HG03064 (cell line): Measurements from ENCODE around the gene P2RY12.

ENCODE experiments used
- ATAC-seq: cut with Tn5 transposase; IDR thresholded peaks from one replicate; pipeline ENCODE4 v1.9.1; 2021; ENCODE audit warnings: low read depth; ENCODE audit not compliant: unreplicated experiment

P2RY12 gene

GRCh38 chr3:151384741-151385174 lies at the start of gene P2RY12:
Gene P2RY12 (minus strand): TSS chr3:151384753. CDS start chr3:151338845, 45,908 bp downstream.
- no peak for ATAC-seq

GRCh38 chr3:151432616-151433372 lies 48.2 kb upstream of the P2RY12 start:
- ATAC-seq: no peak

GRCh38 chr3:151431940-151432339 lies 47.4 kb upstream of the P2RY12 start:
- no peak for ATAC-seq

DNA sequence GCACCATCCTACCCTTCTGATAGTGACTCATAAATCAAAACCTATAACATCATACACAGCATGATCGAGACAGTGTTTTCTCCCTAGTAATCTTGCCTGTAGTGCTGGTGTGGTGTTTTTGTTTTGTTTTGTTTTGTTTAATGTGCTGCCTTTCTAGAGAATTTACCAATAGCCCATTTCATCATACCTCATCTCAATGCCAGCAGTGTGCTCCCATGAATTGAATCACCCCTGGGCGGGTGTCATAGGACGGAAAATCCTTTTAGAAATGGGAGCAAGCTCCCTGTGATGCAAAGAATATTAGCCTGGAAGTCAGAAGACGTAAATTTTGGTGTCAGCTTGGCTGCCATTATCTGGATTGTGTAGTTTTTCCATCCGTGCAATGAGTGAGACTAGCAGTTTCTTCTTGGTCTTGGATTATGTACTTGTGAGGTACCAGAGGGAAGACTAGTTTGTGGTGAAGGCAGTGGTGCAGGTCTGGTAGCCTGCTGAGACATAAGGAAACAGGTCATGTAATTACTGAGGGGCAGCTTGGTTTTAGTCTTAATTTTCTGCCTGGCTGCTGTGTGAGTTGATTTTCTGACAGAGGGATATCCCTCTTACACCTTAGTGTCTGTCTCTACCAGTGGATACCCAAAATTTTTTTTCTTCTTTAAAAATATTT lies 46.4 kb upstream of the P2RY12 start:
- ATAC-seq: no peak

- no peak for ATAC-seq
Measured at GRCh38 chr3:151428386-151428785, 43.8 kb upstream of the P2RY12 start.

- no peak for ATAC-seq
Measured at GRCh38 chr3:151426341-151426657, 41.7 kb upstream of the P2RY12 start.

GRCh38 chr3:151425627-151426340 lies 41.2 kb upstream of the P2RY12 start:
- ATAC-seq: no peak

- ATAC-seq: no peak
Measured at GRCh38 chr3:151423091-151423490, 38.5 kb upstream of the P2RY12 start.

DNA sequence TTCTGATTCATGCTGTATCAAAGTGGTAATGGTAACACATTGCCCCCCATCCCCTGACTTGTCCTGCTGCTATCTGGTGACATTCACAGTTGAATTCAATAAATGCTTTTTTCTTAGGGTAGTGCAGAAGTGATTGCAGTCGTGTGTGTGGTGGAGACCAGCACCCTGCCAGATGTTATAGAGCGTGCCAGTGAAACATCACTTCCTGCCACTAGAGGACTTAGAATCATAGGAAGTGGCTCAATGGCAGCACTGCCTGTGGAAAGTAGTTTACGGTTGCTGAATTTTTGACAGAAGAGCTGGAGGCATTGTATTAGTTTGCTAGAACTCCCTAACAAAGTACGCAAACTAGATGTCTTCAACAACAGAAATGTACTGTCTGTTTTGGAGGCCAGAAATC lies 37.4 kb upstream of the P2RY12 start:
- ATAC-seq: no peak

GRCh38 chr3:151419806-151420205 lies 35.3 kb upstream of the P2RY12 start:
- no peak for ATAC-seq

DNA sequence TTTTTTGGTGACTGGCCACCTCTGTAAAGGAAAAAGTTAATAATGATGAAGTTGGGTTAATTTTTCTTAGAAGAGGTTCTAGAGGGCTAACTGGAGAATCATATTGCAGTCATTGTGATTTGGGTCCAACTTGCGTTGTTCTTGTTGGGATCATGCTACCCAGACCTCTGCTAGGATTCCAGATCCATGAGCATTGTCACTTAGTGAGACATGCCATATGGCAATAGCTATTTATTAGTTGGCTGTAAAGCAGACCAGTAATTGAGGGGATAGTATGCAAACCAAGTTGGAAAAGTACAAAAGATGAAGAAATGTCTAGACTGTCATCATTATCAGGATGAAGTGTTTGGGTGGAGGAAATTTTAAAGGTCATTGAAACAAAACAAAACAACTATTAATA lies 30.7 kb upstream of the P2RY12 start:
- no peak for ATAC-seq

DNA sequence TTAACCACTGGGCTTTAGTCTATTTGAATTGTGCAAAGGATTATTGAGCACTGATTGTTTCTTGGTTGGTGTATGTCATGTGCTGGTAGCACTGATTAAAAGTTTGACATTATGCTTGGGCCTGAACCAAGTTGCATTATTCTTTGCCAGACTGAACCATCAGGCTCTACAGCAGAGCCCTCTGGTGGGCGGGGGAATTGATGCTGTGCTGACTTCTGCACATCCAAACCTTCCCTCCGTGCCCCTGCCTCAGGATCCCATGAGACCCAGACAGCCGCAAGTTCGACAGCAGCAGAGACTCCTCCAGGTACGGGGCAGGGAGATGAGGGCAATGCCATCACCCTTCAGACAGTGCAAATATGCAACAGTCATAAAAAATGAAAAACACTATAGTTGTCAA lies 28.4 kb upstream of the P2RY12 start:
- ATAC-seq: no peak

- no peak for ATAC-seq
Measured at GRCh38 chr3:151410891-151411559, 26.5 kb upstream of the P2RY12 start.

GRCh38 chr3:151407928-151408327 lies 23.4 kb upstream of the P2RY12 start:
- ATAC-seq: no peak

DNA sequence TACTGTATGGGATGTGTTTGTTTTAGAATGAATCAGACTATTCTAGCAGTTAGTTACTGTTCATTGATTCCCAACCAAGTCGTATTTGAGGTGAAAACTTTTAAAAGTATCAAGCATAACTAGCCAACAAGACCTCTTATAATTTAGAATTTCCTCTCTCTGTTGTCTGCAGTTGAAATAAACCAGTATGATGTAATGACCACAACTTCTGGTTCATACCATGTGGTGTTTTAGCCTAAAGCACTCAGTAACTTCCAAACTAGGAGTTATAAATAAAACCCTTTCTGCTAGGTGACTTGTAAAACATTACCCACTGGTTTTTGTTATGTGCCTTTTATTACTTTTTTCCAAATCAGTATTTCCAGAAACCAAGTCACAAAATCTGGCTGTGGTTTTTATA lies 19.8 kb upstream of the P2RY12 start:
- no peak for ATAC-seq

DNA sequence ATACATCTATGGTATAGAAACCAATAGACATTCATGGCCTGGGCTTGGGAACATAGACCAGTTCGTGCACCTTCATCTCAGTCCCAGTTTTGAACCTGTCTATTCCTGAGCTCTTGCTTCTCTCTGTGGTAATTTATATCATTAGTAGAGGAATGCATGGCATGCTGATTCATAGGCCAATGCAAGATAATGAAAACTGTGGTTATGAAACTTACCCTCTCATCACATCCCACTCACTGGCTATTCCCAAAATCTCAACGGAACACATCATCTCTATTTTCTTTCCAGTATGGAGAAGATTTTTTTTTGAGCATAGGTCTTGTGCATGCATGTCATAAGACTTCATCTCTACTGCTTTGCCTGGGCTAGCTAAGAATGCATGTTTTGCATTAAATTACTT lies 18.7 kb upstream of the P2RY12 start:
- no peak for ATAC-seq

- no peak for ATAC-seq
Measured at GRCh38 chr3:151402349-151402748, 17.8 kb upstream of the P2RY12 start.

DNA sequence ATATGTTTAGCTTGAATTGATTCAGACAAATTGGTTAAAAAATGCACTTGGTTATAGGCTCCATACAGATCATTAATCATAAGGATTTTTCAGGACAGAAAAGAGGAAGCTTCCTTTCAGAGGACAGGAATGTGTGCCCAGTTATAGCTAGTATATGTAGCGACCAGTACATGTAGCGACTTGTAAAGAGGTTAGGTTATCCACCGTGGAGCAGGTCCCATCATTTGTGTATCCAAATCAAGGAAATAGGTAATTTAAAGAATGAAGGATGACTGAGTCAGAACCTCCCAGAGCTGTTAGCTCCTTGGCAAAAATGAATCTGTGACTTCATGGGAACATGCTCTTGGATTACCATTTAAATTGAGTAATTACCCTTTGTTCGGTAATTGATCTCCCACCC lies 15.8 kb upstream of the P2RY12 start:
- no peak for ATAC-seq

DNA sequence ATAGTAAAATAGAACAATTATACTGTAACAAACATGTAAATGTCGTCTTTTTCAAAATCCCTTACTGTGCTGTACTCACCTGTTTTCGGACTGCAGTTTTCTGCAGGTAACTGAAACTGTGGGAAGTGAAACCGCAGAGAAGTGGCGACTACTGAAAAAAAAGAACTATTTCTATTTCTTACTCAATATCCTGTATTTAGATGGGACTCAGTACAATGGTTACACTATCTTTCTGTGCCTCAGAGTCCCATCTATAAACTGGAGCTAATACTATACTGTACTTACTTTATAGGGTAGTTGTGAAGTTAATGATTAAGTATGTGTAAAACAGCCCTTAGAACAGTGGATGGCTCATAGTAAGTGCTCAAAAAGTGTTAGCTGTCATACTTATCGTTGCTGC lies 14.3 kb upstream of the P2RY12 start:
- no peak for ATAC-seq

- no peak for ATAC-seq
Measured at GRCh38 chr3:151395806-151396205, 11.3 kb upstream of the P2RY12 start.

DNA sequence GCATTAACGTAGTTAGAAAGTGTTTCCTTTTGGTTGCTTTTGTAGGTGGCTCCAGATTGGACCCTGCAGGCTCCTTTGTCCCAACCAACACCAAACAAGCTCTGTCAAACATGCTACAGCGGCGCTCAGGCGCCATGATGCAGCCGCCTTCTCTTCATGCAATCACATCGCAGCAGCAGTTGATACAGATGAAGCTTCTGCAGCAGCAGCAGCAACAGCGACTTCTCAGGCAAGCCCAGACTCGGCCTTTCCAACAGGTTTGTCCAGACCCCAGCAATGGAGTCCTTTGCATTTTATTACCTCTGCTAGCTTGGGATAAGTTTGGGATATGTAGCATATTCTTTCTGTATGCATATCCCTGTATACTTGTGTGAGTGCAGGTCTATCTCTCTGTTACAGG lies 10.1 kb upstream of the P2RY12 start:
- ATAC-seq: no peak
